ENCODE results near the gene PEX11G.
"Not testable (repeated sequence)": the region's sequence is repeated elsewhere in the genome, so short reads cannot be mapped to it uniquely, and the experiment has no call there.

The PEX11G gene

GRCh38 chr19:7461841-7462629 is 26.8 kb downstream of the PEX11G start:
- no peak for DNase-seq

GRCh38 chr19:7460562-7460966 is 28.3 kb downstream of the PEX11G start:
- DNase-seq = no peak

- DNase-seq = no peak
Measured at GRCh38 chr19:7459773-7460172, 29.1 kb downstream of the PEX11G start.

GRCh38 chr19:7458675-7459074 is 30.2 kb downstream of the PEX11G start:
- no peak for DNase-seq

- no peak for DNase-seq
Measured at GRCh38 chr19:7456964-7457541, 31.8 kb downstream of the PEX11G start.

GRCh38 chr19:7455600-7456296 is 33.1 kb downstream of the PEX11G start:
- no peak for DNase-seq

- no peak for DNase-seq
Measured at GRCh38 chr19:7454998-7455397, 33.8 kb downstream of the PEX11G start.

GRCh38 chr19:7450243-7451223 is 38.3 kb downstream of the PEX11G start:
- DNase-seq = no peak

- DNase-seq = not testable (repeated sequence)
Measured at GRCh38 chr19:7449391-7450070, 39.3 kb downstream of the PEX11G start.

GRCh38 chr19:7447648-7448047 is 41.2 kb downstream of the PEX11G start:
- no peak for DNase-seq

GRCh38 chr19:7445104-7445503 is 43.7 kb downstream of the PEX11G start:
- no peak for DNase-seq

- DNase-seq = no peak
Measured at GRCh38 chr19:7444042-7444441, 44.8 kb downstream of the PEX11G start.

GRCh38 chr19:7442423-7442822 is 46.4 kb downstream of the PEX11G start:
- no peak for DNase-seq

- DNase-seq = no peak
Measured at GRCh38 chr19:7441468-7442146, 47.2 kb downstream of the PEX11G start.

GRCh38 chr19:7440188-7440975 is 48.5 kb downstream of the PEX11G start:
- no peak for DNase-seq

GRCh38 chr19:7435586-7435985 is 53.2 kb downstream of the PEX11G start:
- no peak for DNase-seq

GRCh38 chr19:7434391-7434790 is 54.4 kb downstream of the PEX11G start:
- DNase-seq = no peak

- not testable (repeated sequence) for DNase-seq
Measured at GRCh38 chr19:7433456-7433855, 55.4 kb downstream of the PEX11G start.

GRCh38 chr19:7429638-7430282 is 59.1 kb downstream of the PEX11G start:
- DNase-seq = no peak

GRCh38 chr19:7428651-7429113 is 60.2 kb downstream of the PEX11G start:
- DNase-seq = no peak

Measured in activated T-cell treated with anti-CD3 and anti-CD28 coated beads for 4 hours (primary cell).